Type B pancreatic cell (in vitro differentiated cells): Measurements from ENCODE around the gene FBLN7. TPM values are rescaled to one million over a fixed set of nuclear protein-coding genes. Genes with fewer than 3 reads are reported as not detected.

Source experiments
- DNase-seq: peaks from one replicate; pipeline ENCODE4 v3.0.0; 2021; ENCODE audit warnings: mixed read lengths; ENCODE audit not compliant: unreplicated experiment; ENCODE audit errors: extremely low spot score
- H3K27ac Mint-ChIP-seq: 2 replicates; pipeline ENCODE4 v1.8.0; 2021; ENCODE audit warnings: mild to moderate bottlenecking, mixed read lengths
- H3K27me3 Mint-ChIP-seq: 2 replicates; pipeline ENCODE4 v1.8.0; 2021; ENCODE audit warnings: mixed read lengths
- H3K36me3 Mint-ChIP-seq: 2 replicates; pipeline ENCODE4 v1.8.0; 2021; ENCODE audit warnings: mixed read lengths
- H3K4me1 Mint-ChIP-seq: one replicate; pipeline ENCODE4 v1.8.0; 2021; ENCODE audit warnings: mixed read lengths; ENCODE audit not compliant: unreplicated experiment
- H3K4me3 Mint-ChIP-seq: 2 replicates; pipeline ENCODE4 v1.8.0; 2021; ENCODE audit warnings: mild to moderate bottlenecking, mixed read lengths
- H3K9me3 Mint-ChIP-seq: 2 replicates; pipeline ENCODE4 v1.8.0; 2021; ENCODE audit warnings: mixed read lengths
- total RNA-seq: library from RNA; stranded (reverse); gene quantifications from 2 replicates; pipeline ENCODE4 v1.2.1, GENCODE V29; 2021; ENCODE audit warnings: low replicate concordance
- TF ChIP-seq, protein P1 (sequence below): fragments of 200-600 bp; sonication (generic); conservative IDR thresholded peaks from 2 replicates; pipeline ENCODE4 v1.5.0; 2021; ENCODE audit warnings: antibody characterized with exemption, mild to moderate bottlenecking

The FBLN7 gene
- total RNA-seq, 1 donor from 2014 or later = 9.5 TPM

DNA sequence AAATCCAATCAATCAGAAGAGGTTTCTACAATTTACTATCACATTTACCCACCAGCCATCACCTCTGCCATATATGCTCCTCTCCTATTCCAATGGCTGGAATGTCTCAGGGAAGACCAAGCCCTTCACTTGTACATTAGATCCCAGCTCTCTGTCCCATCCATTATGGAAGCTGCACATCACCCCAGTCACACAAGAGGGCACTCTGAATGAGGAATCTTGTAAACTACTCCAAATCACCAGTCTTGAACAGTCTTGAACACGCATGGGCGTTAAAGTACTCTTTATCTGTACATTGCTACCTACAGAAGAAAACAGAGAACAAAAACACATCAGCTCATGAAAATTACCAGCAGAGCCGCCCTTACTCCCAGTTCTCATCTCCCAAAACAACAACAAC lies 78.0 kb downstream of the FBLN7 start:
- H3K9me3 Mint-ChIP-seq = peaks cover 5% of the 10 kb centered on the region
- H3K27ac Mint-ChIP-seq = no peak overlapping the region
- H3K4me1 Mint-ChIP-seq = no peaks in the 10 kb centered on the region
- H3K4me3 Mint-ChIP-seq = no peak overlapping the region
- DNase-seq = no peak
- peaks cover 30% of the 10 kb centered on the region for H3K36me3 Mint-ChIP-seq
- H3K27me3 Mint-ChIP-seq = no peaks in the 10 kb centered on the region
- TF ChIP-seq, protein P1, sequence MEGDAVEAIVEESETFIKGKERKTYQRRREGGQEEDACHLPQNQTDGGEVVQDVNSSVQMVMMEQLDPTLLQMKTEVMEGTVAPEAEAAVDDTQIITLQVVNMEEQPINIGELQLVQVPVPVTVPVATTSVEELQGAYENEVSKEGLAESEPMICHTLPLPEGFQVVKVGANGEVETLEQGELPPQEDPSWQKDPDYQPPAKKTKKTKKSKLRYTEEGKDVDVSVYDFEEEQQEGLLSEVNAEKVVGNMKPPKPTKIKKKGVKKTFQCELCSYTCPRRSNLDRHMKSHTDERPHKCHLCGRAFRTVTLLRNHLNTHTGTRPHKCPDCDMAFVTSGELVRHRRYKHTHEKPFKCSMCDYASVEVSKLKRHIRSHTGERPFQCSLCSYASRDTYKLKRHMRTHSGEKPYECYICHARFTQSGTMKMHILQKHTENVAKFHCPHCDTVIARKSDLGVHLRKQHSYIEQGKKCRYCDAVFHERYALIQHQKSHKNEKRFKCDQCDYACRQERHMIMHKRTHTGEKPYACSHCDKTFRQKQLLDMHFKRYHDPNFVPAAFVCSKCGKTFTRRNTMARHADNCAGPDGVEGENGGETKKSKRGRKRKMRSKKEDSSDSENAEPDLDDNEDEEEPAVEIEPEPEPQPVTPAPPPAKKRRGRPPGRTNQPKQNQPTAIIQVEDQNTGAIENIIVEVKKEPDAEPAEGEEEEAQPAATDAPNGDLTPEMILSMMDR = no peak

DNA sequence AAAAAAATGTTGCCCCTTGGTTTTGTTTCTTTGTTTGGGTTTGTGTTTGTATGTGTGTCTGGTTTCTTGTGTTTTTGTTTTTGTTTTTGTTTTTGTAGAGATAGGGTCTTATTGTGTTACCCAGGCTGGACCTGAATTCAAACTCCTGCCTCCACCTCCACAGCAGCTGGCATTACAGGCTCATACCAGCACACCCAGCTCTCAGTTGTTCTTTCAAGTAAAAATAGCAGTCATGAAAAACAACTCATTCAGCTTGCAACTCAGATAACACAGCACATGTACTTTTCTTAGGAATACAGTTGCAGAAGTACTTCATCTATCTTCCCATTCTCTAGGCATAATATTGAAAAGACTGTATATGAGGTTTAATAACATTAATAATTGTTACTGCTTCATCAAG lies 79.7 kb downstream of the FBLN7 start:
- Mint-ChIP-seq H3K4me1 (no peaks in the 10 kb centered on the region), H3K36me3 (peaks cover 38% of the 10 kb centered on the region), H3K27ac (no peak overlapping the region), H3K27me3 (no peaks in the 10 kb centered on the region), H3K4me3 (no peak overlapping the region), H3K9me3 (peaks cover 13% of the 10 kb centered on the region)
- TF ChIP-seq, protein P1 = no peak
- DNase-seq = no peak

DNA sequence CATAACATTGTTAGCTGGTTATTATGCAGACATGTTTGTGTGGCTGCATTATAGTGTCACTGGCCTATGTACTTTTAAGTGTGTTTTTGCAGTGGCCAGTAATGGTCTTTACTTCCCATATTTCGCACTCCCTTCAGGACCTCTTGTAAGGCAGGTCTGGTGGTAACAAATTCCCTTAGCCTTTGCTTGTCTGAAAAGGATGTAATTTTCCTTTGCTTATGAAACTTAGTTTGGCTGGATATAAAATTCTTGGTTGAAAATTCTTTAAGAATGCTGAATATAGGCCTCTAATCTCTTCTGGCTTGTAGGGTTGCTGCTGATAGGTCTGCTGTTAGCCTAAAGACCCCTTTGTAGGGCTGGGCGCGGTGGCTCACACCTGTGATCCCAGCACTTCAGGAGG lies 82.0 kb downstream of the FBLN7 start:
- DNase-seq = no peak
- Mint-ChIP-seq H3K4me1 (no peaks in the 10 kb centered on the region), H3K27me3 (no peaks in the 10 kb centered on the region), H3K9me3 (peaks cover 13% of the 10 kb centered on the region), H3K27ac (no peak overlapping the region), H3K36me3 (peaks cover 34% of the 10 kb centered on the region), H3K4me3 (no peak overlapping the region)
- TF ChIP-seq, protein P1 = no peak

DNA sequence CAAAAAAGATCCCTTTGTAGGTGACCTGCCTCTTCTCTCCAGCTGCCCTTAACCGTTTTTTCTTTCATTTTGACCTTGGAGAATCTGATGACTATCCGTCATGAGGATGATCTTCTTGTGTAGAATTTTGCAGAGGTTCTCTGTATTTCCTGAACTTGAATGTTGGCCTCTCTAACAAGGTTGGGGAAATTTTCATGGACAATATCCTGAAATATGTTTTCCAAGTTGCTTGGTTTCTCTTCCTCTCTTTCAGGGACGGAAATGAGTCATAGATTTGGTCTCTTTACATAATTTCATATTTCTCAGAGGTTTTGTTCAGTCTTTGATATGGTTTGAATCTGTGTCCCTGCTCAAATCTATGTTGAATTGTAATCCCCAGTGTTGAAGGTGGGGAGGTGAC lies 82.6 kb downstream of the FBLN7 start:
- TF ChIP-seq, protein P1 = no peak
- H3K4me1 Mint-ChIP-seq = no peaks in the 10 kb centered on the region
- no peaks in the 10 kb centered on the region for H3K27me3 Mint-ChIP-seq
- H3K27ac Mint-ChIP-seq = no peak overlapping the region
- DNase-seq = no peak
- no peak overlapping the region for H3K4me3 Mint-ChIP-seq
- peaks cover 13% of the 10 kb centered on the region for H3K9me3 Mint-ChIP-seq
- peaks cover 33% of the 10 kb centered on the region for H3K36me3 Mint-ChIP-seq

DNA sequence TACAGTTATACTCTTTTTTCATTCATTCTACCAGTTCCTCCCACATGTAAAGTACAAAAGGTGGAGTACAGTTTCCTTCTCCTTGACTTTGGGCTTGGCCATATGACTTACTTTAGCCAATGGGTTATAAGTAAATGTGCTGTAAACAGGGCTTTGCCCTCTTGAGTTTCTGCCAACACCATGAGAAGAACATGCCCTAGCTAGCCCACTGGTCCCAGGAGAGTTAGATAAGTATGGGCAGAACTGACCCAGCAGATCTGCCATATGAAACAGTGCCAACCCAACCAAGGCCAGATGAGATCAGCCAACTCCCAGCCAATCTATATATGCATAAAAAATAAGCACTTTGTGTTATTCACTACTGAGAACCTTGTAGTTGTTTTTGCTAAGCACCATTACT lies 91.2 kb downstream of the FBLN7 start:
- H3K4me1 Mint-ChIP-seq = no peaks in the 10 kb centered on the region
- no peaks in the 10 kb centered on the region for H3K27me3 Mint-ChIP-seq
- no peak for DNase-seq
- H3K27ac Mint-ChIP-seq = no peak overlapping the region
- H3K36me3 Mint-ChIP-seq = peaks cover 22% of the 10 kb centered on the region
- H3K9me3 Mint-ChIP-seq = no peaks in the 10 kb centered on the region
- no peak overlapping the region for H3K4me3 Mint-ChIP-seq
- TF ChIP-seq, protein P1 = no peak

DNA sequence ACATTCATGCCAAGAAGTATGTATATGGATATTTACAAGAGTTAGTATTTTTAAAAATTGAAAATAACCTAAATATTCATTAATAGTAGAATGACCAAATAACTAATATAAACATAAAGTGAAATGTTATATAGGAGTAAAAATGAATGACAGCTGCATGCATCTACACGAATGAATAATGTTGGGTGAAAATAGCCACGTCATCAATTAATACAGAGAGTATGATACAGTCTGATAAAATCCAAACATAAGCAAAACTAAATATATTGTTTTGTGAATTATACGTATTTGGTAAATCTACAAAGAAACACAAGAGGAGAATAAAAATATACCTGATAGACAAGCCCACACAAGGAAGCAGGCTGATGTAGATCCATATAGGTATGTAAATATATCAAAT lies 92.2 kb downstream of the FBLN7 start:
- Mint-ChIP-seq H3K4me1 (no peaks in the 10 kb centered on the region), H3K27ac (no peak overlapping the region), H3K27me3 (no peaks in the 10 kb centered on the region), H3K4me3 (no peak overlapping the region), H3K9me3 (no peaks in the 10 kb centered on the region), H3K36me3 (peaks cover 19% of the 10 kb centered on the region)
- DNase-seq = no peak
- TF ChIP-seq, protein P1 = no peak
